GM18505 (cell line): ENCODE results near the gene GOLGA2.

Experiments
- ATAC-seq: cut with Tn5 transposase; IDR thresholded peaks from one replicate; pipeline ENCODE4 v1.9.1; 2021; ENCODE audit not compliant: unreplicated experiment
- POLR2A ChIP-seq: IDR thresholded peaks from 4 replicates; pipeline ENCODE4 v1.6.1; 2011; ENCODE audit warnings: borderline replicate concordance; ENCODE audit not compliant: insufficient read depth, insufficient read length; ENCODE audit errors: extremely low read depth

The GOLGA2 gene

DNA sequence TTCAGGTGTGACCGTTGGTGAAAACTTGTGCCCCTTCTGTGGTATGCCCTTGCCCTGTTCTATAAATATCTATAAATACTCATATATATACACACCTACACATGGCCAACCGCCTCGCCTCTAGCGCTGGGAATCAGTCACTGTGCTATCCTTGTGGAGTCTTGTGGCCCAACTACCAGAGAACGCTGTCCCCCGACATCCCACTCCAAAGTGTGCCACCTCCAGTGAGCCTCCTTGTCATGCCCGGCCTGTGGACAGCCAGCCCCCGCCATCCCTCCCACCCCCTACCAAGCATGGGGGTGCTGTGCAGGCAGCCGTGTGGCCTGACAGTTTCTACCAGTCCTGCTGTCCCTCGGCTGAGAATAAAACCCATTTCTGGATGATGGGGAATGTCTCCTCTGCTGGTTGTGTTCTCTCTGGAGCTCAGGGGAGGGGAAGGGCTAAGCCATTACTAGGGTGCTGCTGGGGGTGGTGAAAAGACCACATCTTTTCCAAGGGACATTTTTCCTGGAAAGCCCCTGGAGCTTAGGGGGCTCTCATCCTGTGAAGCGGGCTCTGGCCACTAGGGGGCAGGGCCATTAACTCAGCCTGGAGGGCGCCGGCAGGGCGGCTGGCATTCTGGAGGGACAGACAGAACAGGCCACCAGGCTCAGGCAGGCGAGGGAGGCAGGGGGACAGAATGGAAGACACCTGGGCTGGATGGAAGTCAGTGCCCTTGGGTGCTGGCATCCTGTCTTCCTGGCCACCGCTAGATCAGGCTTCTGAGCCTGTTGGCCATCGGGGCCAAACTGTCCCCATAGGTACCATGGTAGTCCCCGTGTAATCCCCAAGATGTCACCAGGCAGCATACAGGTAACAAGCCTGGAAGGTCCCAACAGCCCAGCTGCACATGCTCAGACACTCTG, 20.7 kb downstream of the GOLGA2 start:
- no peak for ATAC-seq
- TF ChIP-seq POLR2A, result no peak

DNA sequence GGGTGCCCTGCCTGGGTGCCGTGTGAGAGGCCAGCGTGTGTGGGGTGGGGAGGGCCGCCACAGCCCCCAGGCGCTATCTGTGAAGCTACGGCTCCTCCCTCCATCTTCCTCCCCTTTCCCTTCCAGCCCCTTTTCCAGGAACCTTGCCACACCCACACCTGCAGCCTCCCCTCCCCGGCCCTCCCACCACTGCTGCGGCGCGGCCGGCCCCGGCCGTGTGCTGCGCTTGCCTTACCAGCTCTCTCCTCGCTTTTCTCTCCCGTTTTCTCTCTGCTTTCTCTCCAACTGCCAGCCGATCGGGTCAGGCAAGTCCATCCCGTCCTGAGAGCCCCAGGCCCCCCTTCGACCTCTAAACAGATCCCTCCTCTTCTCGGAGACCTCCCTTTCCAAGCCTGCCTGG, 21.4 kb downstream of the GOLGA2 start:
- TF ChIP-seq POLR2A, result no peak
- ATAC-seq, result no peak

DNA sequence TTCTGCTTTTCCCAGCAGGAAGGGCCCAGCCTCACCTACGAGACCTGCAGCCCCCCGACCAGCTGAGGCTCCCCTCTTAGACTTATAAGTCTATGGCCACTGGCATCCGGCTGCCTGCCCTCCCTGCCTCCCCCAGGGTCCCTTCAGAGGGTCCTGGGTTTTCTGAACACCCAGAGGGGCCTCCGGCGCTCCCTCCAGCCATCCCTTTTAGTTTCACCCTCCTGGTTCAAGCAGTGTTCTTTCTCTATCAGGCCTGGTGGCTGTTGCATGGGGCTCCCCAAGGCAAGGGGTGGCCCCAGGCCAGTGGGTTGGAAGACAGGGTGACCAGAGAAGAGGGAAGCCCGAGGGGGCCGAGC, 21.8 kb downstream of the GOLGA2 start:
- no peak for ATAC-seq
- TF ChIP-seq POLR2A, result no peak

DNA sequence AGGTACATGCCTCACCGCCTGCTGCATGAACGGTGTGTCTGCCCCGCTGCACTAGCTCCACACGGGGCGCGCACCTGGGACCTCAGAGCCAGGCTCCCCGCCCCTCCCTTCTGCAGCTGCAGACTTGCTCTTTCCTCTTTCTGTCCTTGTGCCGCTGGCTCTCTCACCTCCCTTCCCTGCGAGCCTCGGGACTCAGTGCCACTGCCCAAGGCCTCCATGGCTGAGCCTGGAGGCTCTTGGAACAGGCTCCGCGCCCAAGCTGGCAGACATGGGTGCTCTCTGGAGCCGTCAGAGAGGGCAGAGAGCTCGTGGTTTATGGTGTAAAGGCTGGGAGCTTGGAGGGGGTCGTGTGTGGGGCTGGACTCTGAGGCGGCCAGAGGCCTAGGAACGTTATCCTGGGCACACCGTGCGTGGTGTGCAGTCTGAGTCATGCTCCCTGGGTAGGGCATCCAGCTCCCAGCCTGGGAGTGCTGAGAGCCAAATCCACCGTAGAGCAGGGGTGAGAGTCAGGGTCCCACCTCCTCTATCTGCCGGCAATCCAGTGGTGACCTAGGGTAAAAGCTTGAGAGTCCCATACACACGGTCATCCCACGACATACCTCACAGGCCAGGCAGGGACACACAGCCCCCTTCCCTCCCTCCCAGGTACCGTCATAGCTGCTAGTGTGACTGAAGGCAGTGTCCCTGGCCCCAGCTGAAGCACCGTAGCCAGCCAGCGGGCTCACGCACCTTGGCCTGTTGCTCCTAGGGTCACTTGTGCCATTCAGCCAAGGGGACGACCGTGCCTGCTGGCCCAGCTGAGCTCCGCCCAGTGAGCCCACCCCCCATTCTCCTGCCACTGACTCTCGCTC, 22.4 kb downstream of the GOLGA2 start:
- no peak for TF ChIP-seq POLR2A
- no peak for ATAC-seq

DNA sequence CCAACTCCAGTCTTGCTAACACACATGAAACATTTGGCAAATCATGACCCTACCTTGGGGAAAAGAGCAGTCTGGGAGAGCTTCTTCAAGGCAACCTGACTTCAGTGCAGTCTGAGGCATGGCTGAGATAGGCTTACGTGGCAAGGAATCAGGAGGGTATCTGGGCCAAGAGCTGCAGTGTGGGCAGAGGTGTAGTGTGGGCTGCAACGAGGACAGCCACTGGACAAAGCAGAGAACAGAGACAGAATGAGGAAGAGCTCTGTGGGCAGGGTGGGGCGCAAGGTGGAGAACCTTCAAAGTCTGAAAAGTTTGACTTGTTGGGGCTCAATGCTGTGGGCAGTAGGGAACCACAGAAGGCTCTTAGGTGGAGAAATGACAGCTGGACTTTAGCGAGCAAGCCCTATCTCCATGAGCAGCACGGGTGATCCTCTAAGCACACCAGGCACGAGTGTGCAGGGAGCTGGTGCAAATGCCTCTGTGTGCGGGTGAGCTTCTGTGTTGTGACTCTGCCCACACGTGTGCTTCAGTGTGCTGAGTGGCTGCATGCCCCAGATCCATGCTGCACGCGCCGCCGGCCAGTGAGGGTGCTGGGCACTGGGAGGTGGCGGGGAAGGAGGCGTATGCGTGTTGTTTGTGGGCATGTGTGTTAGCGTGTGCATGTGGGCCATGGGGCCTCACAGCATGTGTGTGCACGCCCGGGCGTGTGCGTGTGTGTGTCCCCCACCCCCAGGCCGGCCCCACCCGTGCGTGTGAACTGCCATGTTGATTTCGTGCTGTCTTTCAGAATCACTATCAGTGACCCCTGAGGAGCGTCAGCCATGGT, 23.3 kb downstream of the GOLGA2 start:
- TF ChIP-seq POLR2A, result no peak
- ATAC-seq, result no peak

DNA sequence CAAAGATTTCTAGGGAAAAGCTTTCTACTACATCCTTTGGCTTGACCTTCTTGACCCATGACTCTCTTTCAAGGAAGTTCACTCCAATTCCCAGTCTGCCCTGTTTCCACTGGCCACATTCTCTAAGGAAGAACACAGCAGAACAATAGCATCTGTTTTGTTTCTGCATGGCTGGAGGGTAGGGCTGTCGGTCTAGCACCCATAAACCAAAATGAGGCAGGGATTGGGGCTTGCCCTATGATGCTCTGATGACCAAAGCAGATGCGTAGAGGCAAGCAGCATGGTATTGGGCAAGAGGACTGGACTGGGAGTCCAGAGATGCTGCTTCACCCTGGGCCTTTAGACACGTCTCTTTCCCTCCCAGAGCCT, 24.1 kb downstream of the GOLGA2 start:
- no peak for TF ChIP-seq POLR2A

DNA sequence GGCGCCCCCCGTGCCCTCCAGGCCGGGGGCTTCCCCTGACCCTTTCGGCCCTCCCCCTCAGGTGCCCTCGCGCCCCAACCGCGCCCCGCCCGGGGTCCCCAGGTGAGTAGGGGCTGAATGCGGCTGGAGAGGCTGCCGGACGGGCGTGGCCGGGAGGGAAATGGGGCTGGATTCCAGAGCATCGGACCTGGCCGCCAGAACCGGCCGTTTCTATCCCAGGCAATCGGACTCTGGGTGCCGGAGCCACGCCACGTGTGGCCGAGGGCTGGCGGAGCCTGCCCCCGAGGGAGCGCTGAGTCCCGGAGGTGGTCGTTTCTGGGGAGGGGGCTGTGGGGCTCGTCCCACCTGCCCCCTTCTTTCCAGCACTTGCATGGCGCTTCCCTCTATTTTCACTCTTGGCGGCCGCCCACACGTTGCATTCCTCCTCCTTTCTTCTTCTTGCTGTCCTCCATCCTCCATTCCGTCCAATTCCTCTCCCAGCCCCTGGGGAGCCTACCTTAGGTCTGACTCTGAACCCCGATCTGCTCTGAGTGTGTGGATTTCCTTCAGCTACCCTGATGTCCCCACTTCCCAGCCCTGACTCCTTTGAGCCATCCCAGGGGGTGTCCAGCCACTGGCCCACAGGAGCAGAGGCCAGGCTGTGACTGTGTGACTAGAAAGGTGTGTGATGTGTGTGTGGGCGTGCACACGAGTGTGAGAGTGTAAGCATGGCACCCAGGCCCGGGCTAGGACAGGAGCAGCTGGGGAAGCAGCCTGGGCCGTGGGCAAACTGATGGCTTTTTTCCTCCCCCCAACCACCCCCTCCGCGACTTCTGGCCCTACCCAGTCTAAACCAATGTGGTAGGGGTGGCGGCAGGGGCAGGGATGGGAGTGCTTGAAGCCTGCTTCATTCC, 24.7 kb downstream of the GOLGA2 start:
- TF ChIP-seq POLR2A, result no peak
- peak; percentile 22 for ATAC-seq

More for the DNA sequence above, 24.1 kb downstream of the GOLGA2 start:
- no peak for ATAC-seq

DNA sequence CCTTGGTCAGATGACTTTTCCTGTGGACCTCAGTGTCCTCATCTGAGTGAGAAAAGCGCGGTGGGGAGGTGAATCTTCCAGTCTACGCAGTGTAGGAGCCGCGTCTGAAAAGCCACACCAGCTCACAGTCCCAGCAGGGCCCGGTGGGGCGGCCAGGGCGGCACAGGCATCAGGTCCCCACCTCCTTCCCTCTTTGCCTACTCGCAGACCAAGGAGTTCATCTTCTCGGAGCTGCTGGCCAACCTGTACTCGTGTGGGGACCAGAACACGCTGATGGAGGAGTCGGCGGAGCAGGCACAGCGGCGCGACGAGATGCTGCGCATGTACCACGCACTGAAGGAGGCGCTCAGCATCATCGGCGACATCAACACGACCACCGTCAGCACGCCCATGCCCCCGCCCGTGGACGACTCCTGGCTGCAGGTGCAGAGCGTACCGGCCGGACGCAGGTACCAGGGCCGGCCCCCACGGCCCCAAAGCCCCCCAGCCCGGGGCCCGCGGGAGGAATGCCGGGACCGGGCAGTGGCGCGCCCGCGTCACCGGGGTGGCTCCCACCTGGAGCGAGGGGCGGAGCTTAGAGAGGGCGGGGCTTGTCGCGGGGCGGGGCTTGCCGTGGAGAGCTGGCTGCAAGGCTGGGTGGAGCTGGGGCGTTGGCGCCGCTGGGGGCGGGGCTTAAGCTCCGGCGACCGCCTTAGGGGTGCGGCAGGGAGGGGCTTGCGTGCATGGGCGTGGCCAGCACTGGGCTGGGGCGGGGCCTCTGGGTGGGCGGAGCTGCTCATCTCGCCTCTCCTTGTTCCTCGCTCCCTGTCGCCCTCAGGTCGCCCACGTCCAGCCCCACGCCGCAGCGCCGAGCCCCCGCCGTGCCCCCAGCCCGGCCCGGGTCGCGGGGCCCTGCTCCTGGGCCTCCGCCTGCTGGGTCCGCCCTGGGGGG, 25.6 kb downstream of the GOLGA2 start:
- ATAC-seq, result peak; percentile 87
- TF ChIP-seq POLR2A, result no peak

DNA sequence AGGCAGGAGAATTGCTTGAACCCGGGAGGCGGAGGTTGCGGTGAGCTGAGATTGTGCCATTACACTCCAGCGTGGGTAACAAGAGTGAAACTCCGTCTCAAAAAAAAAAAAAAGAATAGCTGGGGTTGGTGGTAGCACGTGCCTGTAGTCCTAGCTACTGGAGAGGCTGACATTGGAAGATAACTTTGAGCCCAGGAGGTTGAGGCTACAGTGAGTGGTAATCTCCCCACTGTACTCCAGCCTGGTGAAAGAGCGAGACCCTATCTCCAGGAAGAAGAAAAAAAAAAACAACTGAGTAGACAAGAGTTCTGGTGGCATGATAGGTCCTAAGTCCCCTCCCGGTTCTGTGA, 26.3 kb downstream of the GOLGA2 start:
- TF ChIP-seq POLR2A, result no peak
- no peak for ATAC-seq

DNA sequence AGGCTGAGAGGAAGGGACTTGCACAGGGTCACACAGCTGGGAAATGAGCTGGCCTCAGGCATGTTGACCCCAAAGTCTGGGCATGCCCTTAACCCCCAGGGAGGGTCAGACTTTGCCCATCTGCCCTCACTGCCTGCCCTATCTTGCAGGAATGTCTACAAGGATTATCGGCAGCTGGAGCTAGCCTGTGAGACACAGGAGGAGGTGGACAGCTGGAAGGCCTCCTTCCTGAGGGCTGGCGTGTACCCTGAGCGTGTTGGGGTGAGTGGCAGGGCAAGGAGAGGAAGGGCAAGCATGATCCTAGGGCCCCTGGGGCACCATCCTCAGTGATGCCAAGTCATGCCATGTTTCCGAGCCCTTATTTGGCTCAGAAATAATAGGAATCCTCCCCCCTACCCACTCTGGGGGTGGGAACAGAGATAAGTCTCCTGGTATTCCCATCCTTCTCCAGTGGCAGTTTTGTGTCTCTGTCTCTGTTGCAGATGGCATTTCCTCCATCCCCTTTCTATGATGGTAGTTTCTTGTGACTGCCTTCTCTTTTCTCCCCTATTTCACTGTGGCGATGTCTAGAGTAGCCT, 28.5 kb downstream of the GOLGA2 start:
- ATAC-seq, result no peak
- TF ChIP-seq POLR2A, result no peak

DNA sequence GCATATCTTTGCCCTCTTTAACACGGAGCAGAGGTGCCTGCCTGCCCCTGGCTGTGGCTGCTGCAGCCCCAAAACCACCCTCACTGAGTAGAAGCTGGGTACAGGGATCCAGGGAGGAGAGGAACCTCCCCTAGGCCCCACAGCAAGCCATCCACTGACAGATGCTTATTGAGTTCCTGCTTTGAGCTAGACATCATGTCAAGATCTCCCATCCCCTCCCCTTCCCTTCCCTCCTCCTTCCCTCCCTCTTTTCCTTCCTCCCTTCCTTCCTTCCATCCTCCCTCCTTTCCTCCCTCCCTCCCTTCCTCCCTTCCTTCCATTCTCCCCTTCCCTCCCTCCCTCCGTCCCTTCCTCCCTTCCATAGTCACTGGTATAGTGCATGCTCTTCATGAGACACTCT, 29.3 kb downstream of the GOLGA2 start:
- no peak for ATAC-seq
- no peak for TF ChIP-seq POLR2A
